NCI-H748 treated with DMSO at 0.1 percent for 48 hours (cell line): ENCODE data around the gene DOK7.

ENCODE experiments used
- DNase-seq: peaks from one replicate; lab custom pipeline; 2025; lab: John Stamatoyannopoulos, UW

The DOK7 gene

DNA sequence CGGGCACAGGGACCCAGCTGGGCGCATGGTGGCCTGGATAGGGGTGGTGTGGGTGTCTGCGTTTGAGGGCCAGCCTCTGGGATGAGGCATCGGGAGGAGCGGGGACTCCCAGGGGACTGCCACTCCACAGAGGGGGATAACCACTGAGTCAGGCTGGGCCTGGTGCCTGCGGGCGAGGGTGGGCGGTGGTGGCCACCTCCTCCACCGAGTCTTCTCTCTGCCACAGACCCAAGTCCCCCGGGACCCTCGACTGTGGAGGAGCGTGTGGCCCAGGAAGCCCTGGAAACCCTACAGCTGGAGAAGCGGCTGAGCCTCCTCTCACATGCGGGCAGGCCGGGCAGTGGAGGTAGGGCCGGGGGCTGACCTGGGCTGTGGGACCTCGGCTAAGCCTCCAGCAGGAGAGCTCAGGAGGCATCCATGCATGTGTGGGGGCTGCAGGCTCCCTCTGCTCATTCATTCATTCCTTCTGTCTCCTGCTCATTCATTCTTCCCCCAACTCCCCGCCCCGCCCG lies 26.4 kb downstream of the DOK7 start:
- DNase-seq = no peak

DNA sequence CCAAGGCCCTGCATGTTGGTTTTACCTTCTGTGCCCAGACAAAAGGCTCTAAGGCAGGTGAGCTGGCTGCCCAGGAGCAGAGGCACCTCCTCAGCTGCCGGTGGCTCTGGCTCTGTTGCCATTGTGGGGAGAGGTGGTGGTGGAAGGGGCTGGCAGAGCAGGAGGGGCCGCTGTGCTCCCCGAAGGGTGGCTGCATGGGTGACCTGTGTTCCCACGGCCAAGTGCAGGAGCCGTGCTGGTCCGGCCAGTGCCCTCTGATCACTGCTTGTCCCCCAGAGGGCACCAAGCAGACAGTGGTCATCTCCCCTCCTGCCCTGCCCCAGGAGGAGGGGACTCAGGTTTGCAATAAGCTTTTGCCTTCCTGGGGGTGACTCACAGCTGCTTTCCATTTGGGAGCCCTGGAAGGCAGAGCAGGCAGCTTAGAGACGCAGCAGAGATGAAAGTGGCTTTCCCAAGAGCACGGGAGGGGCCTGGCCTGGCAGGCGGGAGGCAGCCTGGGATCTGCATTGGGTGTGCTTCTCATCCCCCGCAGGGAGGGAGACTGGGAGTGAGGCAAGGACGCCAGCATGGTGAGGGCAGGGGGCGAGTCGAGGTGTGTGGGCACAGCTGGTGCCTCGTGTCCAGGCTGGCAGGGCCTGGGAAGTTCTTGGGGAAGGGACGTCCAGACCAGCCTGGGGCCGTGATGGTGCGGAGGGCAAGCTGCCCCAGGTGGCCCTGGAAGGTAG lies 28.7 kb downstream of the DOK7 start:
- DNase-seq = no peak

DNA sequence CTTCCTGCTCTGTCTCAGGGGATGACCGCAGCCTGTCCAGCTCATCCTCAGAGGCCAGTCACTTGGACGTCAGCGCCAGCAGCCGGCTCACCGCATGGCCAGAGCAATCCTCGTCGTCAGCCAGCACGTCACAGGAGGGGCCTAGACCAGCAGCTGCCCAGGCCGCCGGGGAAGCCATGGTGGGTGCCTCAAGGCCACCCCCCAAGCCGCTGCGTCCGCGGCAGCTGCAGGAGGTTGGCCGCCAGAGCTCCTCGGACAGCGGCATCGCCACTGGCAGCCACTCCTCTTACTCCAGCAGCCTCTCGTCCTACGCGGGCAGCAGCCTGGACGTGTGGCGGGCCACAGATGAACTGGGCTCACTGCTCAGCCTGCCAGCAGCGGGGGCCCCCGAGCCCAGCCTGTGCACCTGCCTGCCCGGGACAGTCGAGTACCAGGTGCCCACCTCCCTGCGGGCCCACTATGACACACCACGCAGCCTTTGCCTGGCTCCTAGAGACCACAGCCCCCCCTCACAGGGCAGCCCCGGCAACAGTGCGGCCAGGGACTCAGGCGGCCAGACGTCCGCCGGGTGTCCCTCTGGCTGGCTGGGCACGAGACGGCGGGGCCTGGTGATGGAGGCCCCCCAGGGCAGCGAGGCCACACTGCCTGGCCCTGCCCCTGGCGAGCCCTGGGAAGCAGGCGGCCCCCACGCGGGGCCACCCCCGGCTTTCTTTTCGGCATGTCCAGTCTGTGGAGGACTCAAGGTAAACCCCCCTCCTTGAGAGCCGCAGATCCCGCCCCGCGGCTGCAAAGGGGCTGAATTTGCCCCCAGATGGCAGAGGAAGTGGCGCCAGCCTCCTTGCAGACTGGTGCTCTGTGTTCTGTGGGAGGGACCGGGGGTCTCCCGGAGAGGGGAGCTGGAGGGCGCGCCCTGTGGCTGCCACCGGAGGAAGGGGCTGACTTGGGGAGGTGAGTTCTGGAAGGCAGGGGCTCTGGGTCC lies 29.9 kb downstream of the DOK7 start:
- no peak for DNase-seq

DNA sequence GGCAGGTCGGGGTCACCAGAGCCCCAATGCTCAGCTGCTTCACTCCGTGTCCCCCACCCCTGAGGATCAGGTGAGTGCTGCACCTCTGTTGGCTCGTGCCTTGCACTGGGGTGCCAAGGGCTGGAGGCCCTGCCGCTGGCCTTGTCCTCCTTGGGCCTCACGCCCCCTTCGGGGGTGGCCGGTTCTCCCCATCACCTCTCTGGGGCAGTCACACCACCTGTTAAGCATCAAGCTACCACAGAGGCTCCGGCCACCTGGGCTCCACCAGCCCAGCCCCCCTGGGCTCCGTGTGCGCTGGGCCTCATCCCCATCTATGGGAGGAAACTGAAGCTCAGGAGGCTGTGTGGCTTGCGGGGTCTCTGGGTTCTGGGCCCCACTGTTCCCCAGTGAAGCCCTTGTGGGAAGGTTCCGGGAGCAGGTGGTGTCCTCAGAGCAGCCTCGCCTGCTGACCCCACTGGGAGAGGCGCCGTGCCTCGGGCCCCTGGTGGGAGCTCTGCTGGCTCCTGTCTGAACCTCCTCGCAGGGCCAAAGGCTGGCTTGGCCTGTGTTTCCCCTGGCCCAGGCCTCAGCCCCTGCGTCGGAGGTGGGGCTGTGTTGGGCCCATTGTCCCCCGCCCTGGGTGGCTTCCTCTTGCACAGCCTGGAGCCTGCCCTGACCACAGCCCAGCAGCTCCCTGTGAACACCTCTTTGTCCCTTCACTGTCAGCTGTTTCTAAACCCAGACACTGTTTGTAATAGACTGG lies 30.8 kb downstream of the DOK7 start:
- DNase-seq = no peak

GRCh38 chr4:3494462-3494871 lies 31.4 kb downstream of the DOK7 start:
- no peak for DNase-seq

GRCh38 chr4:3495204-3495975 lies 32.3 kb downstream of the DOK7 start:
- no peak for DNase-seq

DNA sequence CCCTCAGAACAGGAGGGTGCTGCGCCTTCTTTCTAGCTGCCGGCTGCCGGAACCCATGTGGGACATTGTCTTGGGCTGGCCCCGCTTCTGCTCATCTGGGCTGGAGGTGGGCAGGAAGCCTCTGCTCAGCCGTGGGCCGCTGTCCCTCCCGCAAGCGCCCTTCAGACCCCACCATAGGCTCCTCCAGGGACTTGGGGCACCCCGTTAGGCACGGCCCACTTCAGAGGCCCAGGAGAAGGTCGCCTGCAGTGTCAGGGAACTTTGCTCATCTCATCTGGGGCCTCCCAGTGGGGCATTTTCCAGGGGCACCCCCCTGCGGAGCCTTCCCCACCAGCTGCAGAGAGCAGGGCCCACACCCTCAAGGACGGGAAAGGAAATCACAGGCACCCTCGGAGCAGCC lies 32.9 kb downstream of the DOK7 start:
- no peak for DNase-seq

DNA sequence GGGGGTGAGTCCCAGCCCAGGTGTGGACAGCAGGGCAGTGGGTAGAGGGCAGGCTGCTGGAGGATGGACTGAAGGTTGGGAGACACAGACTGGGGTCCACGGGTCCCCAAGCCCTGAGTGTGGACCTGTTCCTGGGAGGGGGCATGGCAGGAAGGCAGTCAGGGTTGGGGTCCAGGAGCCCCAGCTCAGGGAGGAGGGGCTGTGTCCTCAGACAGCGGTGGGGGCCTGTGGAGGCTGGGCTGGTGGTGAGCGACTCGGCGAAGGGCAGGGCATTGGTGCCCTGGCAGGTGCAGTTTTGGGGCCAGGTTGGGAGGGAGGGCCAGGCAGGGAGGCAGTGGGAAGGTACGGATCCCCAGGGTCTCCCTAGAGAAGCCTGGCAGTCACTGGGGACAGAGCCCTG lies 34.0 kb downstream of the DOK7 start:
- no peak for DNase-seq

GRCh38 chr4:3497523-3498389 lies 34.6 kb downstream of the DOK7 start:
- DNase-seq = no peak

DNA sequence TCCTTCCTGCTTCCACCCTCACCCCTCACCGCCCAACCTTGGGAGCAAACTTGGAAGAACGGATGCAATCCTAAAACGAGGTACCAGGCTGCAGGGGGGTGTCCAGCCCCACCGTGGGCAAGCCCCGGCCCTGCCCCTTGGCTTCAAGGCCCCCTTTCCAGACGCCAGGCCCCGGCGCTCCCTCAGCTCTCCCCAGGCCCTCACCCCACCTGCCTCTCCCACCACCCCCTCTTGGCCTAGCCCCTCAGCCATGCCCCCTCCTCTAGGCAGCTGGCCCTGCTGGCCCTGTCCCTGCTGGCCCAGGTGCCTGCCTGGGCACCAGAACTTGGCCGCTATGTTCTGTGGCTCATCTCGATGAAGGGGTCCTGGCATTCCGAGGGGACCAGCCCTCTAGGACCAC lies 35.3 kb downstream of the DOK7 start:
- no peak for DNase-seq

DNA sequence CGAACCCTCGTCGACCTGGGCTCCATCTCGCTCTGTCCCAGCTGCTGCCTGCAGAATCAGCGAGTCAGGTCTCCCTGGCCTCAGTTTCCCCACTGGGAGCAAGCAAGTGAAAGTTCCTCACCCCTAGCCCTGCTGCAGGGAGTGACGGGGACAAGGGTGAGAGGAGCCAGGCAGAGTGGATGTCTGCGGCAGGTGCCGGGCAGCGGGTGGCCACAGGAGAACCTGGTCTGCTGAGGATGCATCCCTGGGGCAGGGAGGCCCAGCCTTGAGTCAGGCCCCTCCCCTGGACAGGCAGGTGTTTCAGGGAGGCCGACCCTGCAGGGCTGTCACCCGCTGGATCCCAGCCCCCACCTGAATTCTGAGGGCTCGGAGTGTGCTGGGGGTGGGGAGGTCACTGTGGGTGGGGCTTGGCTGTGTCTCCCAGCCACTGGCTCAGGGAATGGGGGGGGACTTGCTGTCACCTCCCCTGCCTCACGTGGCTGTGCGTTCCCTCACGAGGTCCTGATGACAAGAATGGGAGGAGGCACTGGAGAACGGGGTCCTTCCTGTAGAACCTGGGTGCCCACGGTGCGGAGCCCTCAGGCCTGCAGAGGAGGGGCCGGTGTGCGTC lies 35.9 kb downstream of the DOK7 start:
- no peak for DNase-seq

DNA sequence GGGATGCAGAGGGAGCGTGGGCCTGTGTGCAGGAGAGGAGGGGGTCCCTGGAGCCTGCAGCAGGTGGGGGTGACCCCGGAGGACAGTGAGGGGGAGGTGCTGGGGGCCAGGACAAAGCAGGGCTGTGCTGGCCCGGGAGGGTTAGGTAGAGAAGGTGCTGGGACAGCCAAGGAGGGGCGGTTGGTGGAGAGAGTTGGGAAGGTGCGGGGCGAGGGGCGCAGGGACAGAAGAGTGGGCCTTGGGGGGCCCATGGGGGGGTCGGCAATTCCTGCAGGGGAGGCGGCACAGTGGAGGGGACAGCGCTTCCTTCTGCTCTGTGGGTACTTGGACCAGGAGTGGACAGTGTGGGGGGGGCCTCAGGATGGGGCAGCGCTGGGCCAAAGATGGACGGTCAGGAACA lies 36.6 kb downstream of the DOK7 start:
- DNase-seq = no peak

- DNase-seq = no peak
These were observed 37.0 kb downstream of the DOK7 start for GRCh38 chr4:3500111-3500510.

GRCh38 chr4:3500634-3501101 lies 37.6 kb downstream of the DOK7 start:
- DNase-seq = no peak

GRCh38 chr4:3501126-3501824 lies 38.2 kb downstream of the DOK7 start:
- DNase-seq = no peak

GRCh38 chr4:3501825-3502425 lies 38.8 kb downstream of the DOK7 start:
- DNase-seq = no peak

GRCh38 chr4:3502941-3503936 lies 40.1 kb downstream of the DOK7 start:
- DNase-seq = no peak

DNA sequence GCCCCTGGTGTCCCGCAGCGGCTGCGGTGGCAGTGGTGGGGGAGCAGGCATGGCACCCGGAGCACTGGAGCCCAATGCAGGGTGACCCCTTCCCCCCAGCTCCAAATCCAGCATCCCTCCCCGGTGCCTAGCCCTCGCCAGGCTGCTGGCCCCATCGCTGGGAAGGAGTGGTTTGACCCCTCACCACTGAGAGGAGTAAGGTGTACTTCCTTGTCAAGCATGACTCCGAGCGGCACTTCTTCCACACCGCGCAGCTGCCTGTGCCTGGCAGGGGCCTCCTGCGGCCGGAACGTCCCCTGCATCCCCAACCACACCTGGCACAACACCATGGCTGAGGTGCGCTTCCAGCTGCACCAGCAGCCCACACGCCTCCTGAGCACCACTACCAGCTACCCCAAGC lies 42.1 kb downstream of the DOK7 start:
- no peak for DNase-seq
